H1 (cell line): ENCODE measurements around the gene MYO1A. TPM values are rescaled to one million over a fixed set of nuclear protein-coding genes. Genes with fewer than 3 reads are reported as not detected.

Experiments used
- CBX5 ChIP-seq: fragments of 300-800, 300-1000 bp; sonication (generic); IDR thresholded peaks from 2 replicates; pipeline ENCODE4 v1.7.1; 2016; ENCODE audit warnings: antibody characterized with exemption, low read length, low read depth
- CEBPB ChIP-seq: IDR thresholded peaks from 2 replicates; pipeline ENCODE4 v1.6.1; 2012; ENCODE audit warnings: low read depth, low read length
- CHD2 ChIP-seq: IDR thresholded peaks from 2 replicates; pipeline ENCODE4 v1.6.1; 2012; ENCODE audit warnings: low read length, improper control_type of control experiment
- JUN ChIP-seq: IDR thresholded peaks from 2 replicates; pipeline ENCODE4 v1.6.1; 2011; ENCODE audit warnings: low read depth, mild to moderate bottlenecking, improper control_type of control experiment, low read length
- KDM4A ChIP-seq: IDR thresholded peaks from one replicate; pipeline ENCODE4 v1.7.1; 2012; ENCODE audit warnings: low read depth, mild to moderate bottlenecking, moderate library complexity, low read length, inconsistent platforms; ENCODE audit not compliant: severe bottlenecking
- RAD21 ChIP-seq, 2 experiments: IDR thresholded peaks in 1 of 2; conservative IDR thresholded peaks in 1 of 2; 2 replicates each; pipeline ENCODE4 v1.6.1; 2011; ENCODE audit warnings: low read depth in 2 of 2, low read length in 2 of 2, improper control_type of control experiment in 1 of 2, inconsistent platforms in 1 of 2, mild to moderate bottlenecking in 1 of 2, moderate library complexity in 1 of 2
- RBBP5 ChIP-seq: IDR thresholded peaks from 2 replicates; pipeline ENCODE4 v1.7.1; 2012; ENCODE audit warnings: low read depth, mild to moderate bottlenecking, inconsistent platforms, low read length, moderate library complexity, borderline replicate concordance
- SRF ChIP-seq: IDR thresholded peaks from 2 replicates; pipeline ENCODE4 v1.6.1; 2011; ENCODE audit warnings: mild to moderate bottlenecking, low read depth, low read length, moderate library complexity
- TBP ChIP-seq: IDR thresholded peaks from 2 replicates; pipeline ENCODE4 v1.6.1; 2011; ENCODE audit warnings: low read depth, low read length, improper control_type of control experiment
- polyA plus RNA-seq, 7 experiments: library from polyadenylated mRNA; depleted of rRNA in 3 of 7; stranded (reverse) in 5 of 7; unstranded in 2 of 7; fragments of >200 nt in 5 of 7; fragments of 200-250 nt in 2 of 7; gene quantifications; 1 replicate in 5 of 7; 2 replicates in 1 of 7; 4 replicates in 1 of 7; pipeline versions ENCODE4 v1.2.1 to v1.2.3, GENCODE V29; 2011 to 2013; ENCODE audit warnings: missing spikeins in 2 of 7, mixed read lengths in 2 of 7
- total RNA-seq: library from RNA; stranded (reverse); fragmentation: NEBNext Ultra II Directional; extraction: Animal tissue kit (Norgen Biotek cat#: 25700); gene quantifications from 2 replicates; pipeline ENCODE4 v1.2.1, GENCODE V29; 2021
- TF ChIP-seq, protein P1 (sequence below): fragments of 300-600 bp; sonication (generic); IDR thresholded peaks from 2 replicates; pipeline ENCODE4 v1.7.1; 2012; ENCODE audit warnings: low read length, moderate library complexity, mild to moderate bottlenecking, inconsistent platforms; ENCODE audit not compliant: insufficient replicate concordance
- TF ChIP-seq, protein P2 (sequence below): IDR thresholded peaks from 2 replicates; pipeline ENCODE4 v1.6.1; 2011; ENCODE audit warnings: low read depth, mild to moderate bottlenecking, low read length; ENCODE audit not compliant: insufficient read depth

The MYO1A gene
- total and polyA plus RNA-seq, 2 of the 8 experiments (the other 6 are each of a cell fraction or from before 2014, with no cell fraction given): 0.54 to 0.77 TPM

DNA sequence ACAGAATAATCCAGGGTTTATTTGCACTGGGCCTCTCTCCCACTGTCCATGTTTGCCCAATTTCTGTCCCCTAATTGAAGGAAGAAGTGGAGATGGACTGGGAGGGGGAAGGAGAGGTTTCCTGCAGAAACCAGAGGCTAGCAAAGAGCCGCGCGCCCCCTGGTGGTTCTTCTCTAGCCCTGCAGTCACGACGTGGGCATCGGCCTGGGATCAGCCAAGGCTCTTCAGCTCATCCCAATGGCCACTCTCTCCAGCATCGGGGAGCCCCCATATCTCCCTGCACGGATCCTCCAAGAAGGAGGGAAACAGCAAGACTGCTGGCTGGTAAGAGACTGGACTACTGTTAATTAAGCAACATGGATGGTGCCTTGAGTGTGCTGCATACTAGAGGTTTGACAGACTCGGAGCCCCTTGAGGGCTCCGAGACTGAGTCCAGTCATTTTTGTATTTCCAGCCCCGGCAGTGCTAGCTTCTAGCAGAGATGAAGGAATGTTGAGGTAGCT is 62.3 kb downstream of the MYO1A start (continued):
- TF ChIP-seq KDM4A (no peak), RAD21 (IDR thresholded peaks at IDR 0.05 in 1 of 2, conservative IDR thresholded peaks at IDR 0.05 in 1 of 2; ENCODE audit: low read depth in 2 of 2, low read length in 2 of 2) (peak; percentile 95), CEBPB (no peak), SRF (no peak), CHD2 (no peak), TBP (0 out of 2 replicates have a peak, but pooled peaks have one; percentile 21), JUN (no peak), RBBP5 (no peak), CBX5 (no peak)
- TF ChIP-seq, protein P1, sequence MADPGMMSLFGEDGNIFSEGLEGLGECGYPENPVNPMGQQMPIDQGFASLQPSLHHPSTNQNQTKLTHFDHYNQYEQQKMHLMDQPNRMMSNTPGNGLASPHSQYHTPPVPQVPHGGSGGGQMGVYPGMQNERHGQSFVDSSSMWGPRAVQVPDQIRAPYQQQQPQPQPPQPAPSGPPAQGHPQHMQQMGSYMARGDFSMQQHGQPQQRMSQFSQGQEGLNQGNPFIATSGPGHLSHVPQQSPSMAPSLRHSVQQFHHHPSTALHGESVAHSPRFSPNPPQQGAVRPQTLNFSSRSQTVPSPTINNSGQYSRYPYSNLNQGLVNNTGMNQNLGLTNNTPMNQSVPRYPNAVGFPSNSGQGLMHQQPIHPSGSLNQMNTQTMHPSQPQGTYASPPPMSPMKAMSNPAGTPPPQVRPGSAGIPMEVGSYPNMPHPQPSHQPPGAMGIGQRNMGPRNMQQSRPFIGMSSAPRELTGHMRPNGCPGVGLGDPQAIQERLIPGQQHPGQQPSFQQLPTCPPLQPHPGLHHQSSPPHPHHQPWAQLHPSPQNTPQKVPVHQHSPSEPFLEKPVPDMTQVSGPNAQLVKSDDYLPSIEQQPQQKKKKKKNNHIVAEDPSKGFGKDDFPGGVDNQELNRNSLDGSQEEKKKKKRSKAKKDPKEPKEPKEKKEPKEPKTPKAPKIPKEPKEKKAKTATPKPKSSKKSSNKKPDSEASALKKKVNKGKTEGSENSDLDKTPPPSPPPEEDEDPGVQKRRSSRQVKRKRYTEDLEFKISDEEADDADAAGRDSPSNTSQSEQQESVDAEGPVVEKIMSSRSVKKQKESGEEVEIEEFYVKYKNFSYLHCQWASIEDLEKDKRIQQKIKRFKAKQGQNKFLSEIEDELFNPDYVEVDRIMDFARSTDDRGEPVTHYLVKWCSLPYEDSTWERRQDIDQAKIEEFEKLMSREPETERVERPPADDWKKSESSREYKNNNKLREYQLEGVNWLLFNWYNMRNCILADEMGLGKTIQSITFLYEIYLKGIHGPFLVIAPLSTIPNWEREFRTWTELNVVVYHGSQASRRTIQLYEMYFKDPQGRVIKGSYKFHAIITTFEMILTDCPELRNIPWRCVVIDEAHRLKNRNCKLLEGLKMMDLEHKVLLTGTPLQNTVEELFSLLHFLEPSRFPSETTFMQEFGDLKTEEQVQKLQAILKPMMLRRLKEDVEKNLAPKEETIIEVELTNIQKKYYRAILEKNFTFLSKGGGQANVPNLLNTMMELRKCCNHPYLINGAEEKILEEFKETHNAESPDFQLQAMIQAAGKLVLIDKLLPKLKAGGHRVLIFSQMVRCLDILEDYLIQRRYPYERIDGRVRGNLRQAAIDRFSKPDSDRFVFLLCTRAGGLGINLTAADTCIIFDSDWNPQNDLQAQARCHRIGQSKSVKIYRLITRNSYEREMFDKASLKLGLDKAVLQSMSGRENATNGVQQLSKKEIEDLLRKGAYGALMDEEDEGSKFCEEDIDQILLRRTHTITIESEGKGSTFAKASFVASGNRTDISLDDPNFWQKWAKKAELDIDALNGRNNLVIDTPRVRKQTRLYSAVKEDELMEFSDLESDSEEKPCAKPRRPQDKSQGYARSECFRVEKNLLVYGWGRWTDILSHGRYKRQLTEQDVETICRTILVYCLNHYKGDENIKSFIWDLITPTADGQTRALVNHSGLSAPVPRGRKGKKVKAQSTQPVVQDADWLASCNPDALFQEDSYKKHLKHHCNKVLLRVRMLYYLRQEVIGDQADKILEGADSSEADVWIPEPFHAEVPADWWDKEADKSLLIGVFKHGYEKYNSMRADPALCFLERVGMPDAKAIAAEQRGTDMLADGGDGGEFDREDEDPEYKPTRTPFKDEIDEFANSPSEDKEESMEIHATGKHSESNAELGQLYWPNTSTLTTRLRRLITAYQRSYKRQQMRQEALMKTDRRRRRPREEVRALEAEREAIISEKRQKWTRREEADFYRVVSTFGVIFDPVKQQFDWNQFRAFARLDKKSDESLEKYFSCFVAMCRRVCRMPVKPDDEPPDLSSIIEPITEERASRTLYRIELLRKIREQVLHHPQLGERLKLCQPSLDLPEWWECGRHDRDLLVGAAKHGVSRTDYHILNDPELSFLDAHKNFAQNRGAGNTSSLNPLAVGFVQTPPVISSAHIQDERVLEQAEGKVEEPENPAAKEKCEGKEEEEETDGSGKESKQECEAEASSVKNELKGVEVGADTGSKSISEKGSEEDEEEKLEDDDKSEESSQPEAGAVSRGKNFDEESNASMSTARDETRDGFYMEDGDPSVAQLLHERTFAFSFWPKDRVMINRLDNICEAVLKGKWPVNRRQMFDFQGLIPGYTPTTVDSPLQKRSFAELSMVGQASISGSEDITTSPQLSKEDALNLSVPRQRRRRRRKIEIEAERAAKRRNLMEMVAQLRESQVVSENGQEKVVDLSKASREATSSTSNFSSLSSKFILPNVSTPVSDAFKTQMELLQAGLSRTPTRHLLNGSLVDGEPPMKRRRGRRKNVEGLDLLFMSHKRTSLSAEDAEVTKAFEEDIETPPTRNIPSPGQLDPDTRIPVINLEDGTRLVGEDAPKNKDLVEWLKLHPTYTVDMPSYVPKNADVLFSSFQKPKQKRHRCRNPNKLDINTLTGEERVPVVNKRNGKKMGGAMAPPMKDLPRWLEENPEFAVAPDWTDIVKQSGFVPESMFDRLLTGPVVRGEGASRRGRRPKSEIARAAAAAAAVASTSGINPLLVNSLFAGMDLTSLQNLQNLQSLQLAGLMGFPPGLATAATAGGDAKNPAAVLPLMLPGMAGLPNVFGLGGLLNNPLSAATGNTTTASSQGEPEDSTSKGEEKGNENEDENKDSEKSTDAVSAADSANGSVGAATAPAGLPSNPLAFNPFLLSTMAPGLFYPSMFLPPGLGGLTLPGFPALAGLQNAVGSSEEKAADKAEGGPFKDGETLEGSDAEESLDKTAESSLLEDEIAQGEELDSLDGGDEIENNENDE: no peak
- TF ChIP-seq, protein P2, sequence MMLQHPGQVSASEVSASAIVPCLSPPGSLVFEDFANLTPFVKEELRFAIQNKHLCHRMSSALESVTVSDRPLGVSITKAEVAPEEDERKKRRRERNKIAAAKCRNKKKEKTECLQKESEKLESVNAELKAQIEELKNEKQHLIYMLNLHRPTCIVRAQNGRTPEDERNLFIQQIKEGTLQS: no peak
